Amniotic stem cell (primary cell): ENCODE results near the gene TM4SF20.

Experiments used
- DNase-seq: peaks from one replicate; lab custom pipeline; 2025; lab: John Stamatoyannopoulos, UW

The TM4SF20 gene

DNA sequence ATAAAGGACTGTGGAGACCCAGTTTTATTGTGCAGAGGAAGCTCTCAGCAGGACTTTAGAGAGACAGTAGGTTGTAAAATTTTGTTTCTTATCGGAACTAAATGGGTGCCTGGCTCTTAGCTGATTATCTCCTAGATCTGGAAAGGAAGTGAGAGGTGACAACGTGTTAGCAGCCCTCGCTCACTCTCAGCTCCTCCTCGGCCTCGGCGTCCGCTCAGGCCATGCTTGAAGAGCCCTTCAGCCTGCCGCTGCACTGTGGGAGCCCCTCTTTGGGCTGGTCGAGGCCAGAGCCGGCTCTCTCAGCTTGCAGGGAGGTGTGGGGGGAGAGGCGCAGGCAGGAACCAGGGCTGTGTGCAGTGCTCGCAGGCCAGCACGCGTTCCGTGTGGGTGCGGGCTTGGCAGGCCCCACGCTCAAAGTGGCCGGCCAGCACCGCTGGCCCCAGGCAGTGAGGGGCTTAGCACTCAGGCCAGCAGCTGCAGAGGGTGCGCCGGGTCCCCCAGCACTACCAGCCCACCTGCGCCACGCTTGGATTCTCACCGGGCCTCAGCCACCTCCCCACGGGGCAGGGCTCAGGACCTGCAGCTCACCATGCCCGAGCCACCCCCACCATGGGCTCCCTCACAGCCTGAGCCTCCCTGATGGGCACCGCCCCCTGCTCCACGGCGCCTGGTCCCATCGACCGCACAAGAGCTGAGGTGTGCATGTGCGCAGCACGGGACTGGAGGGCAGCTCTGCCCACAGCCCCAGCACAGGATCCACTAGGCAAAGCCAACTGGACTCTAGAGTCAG lies 58.6 kb downstream of the TM4SF20 start:
- no peak for DNase-seq

DNA sequence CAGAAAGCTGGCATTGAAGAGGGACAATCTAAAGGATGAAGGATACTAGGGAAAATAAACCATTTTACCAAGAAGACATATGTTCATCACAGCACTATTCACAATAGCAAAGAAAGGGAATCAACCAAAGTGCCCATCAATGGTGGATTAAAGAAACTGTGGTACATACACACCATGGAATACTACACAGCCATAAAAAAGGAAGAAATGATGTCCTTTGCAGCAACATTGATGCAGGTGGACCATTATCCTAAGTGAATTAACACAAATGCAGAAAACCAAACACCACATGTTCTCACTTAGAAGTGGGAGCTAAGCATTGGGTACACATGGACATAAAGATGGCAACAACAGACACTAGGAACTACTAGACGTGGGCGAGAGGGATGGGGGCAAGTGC lies 61.3 kb downstream of the TM4SF20 start:
- no peak for DNase-seq

DNA sequence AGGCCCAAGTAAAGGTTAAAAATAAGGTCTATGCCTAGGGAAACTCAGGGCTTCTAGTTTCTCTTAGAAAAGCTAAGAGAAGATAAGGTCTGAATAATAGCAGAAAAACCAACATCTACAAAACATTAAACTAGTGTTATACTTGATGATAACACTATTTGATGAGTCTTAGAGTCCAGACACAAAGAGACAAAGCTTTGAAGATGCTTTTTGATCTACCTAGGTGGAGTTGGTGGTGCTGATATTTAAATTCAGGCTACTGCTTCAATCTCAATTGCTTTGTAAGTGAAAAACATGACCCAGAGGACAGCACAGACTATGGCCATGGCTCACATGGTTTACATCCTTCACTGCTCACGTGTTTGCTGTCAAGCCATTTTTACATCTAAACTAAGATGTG lies 65.8 kb downstream of the TM4SF20 start:
- DNase-seq: no peak

DNA sequence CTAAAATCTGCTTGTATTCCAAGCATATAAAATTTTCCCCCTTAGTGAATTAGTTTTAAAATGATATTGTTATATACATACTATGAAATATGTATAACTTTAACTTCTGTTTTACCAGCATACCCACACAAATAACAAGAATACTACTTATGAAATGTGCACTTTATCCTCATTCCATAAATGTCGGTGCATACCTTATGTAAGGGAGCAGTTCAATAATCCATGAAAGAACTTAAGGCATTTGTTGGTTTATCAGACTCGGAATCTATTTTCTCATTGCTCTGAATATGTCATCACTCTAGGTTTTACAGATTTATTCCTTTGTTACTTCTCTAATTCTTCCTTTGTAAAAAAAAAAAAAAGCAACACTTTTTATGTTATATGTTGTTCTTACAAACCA lies 66.5 kb downstream of the TM4SF20 start:
- no peak for DNase-seq
